Left lung (tissue), 10 donors: ENCODE data around the gene FXYD1. TPM values are rescaled to one million over a fixed set of nuclear protein-coding genes. Genes with fewer than 3 reads are reported as not detected.

Experiments used
- ATAC-seq: fragments of 200-7000 bp; cut with Tn5 transposase; one replicate; pipeline ENCODE4 v1.9.1; 2020; ENCODE audit warnings: moderate library complexity
- DNase-seq, 4 donors: peaks; one replicate each; pipeline ENCODE4 v3.0.0-alpha.2; 2013 to 2020
- H3K27ac ChIP-seq, 2 donors: fragments of 200-600 bp; sonication (generic) in 1 of 2; one replicate each; pipeline versions ENCODE4 v1.5.0 to v1.8.0; 2020 to 2021
- H3K27me3 ChIP-seq, 2 donors: fragments of 200-600 bp; sonication (generic) in 1 of 2; one replicate each; pipeline versions ENCODE4 v1.5.0 to v1.8.0; 2020 to 2021
- H3K36me3 ChIP-seq, 2 donors: fragments of 200-600 bp; sonication (generic) in 1 of 2; one replicate each; pipeline versions ENCODE4 v1.5.0 to v1.8.0; 2020 to 2021
- H3K4me1 ChIP-seq, 2 donors: fragments of 200-600 bp; one replicate each; pipeline ENCODE4 v1.8.0; 2021
- H3K4me3 ChIP-seq, 2 donors: fragments of 200-600 bp; sonication (generic) in 1 of 2; one replicate each; pipeline versions ENCODE4 v1.5.0 to v1.8.0; 2020 to 2021; ENCODE audit warnings: mild to moderate bottlenecking in 1 of 2
- H3K9me3 ChIP-seq, 2 donors: fragments of 200-600 bp; sonication (generic) in 1 of 2; one replicate each; pipeline versions ENCODE4 v1.5.0 to v1.8.0; 2020 to 2021
- CTCF ChIP-seq, 2 donors: fragments of 200-600 bp; sonication (generic) in 1 of 2; IDR thresholded peaks; one replicate each; pipeline versions ENCODE4 v1.5.0 to v1.8.0; 2021; ENCODE audit warnings: antibody characterized with exemption in 2 of 2
- intact Hi-C, 2 donors: fragments of 100-400 bp; cut with DNase I; formaldehyde crosslinking; loops; one replicate each; pipeline versions ENCODE4 v1.11.2 to v1.14.2; 2022
- polyA plus RNA-seq, 6 donors: library from polyadenylated mRNA; unstranded; fragments of 120-200 nt; gene quantifications; one replicate each; pipeline ENCODE4 v1.2.1, GENCODE V29; 2013; ENCODE audit not compliant: insufficient read length in 6 of 6
- total RNA-seq, 2 donors: library from RNA; stranded (reverse); fragmentation: NEBNext Ultra II Directional; extraction: Animal tissue kit (Norgen Biotek cat#: 25700); gene quantifications; one replicate each; pipeline ENCODE4 v1.2.1, GENCODE V29; 2021
- donor health status: DM: no; HTN: yes; CAD: no.
- donor health status: DM: no; HTN: no; CAD: no.

Gene FXYD1
- total and polyA plus RNA-seq, 8 donors, result 20.1 to 67.0 (median 53.1) TPM

DNA sequence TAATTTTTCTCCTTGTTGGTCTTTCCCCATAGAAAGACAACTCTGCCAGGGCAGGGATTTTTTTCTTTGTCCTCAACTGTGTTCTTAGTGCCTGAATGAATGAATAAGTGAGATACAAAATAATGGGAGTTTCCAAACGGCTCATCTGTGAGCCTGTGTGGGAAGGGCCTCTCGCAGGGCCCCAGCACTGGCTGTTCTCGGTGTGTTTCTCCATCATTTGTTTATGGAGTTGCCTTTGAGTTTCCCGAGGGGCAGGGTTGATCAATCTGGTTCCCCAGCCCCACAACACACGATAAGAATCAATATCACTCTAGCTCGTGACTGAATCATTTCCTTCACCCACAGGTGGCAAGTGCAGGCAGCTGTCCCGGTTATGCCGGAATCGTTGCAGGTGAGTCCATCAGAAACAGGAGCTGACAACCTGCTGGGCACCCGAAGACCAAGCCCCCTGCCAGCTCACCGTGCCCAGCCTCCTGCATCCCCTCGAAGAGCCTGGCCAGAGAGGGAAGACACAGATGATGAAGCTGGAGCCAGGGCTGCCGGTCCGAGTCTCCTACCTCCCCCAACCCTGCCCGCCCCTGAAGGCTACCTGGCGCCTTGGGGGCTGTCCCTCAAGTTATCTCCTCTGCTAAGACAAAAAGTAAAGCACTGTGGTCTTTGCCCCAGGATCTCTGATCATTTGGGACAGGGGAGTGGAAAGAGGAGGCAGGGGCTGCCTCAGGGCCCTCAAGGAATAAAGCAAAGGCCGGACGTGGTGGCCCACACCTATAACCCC, 30.8 kb downstream of the FXYD1 start:
- no peak overlapping the region for H3K27ac ChIP-seq
- ATAC-seq (no peak), DNase-seq (no peak)
- H3K4me1 ChIP-seq, result peaks cover 0 to 24% of the 10 kb centered on the region in 2 donors
- intact Hi-C loops, result no loop called here
- H3K9me3 ChIP-seq, result peaks cover 0 to 24% of the 10 kb centered on the region in 2 donors
- no peak for TF ChIP-seq CTCF (IDR thresholded peaks at IDR 0.05)
- no peaks in the 10 kb centered on the region for H3K27me3 ChIP-seq
- peaks cover 0 to 63% of the 10 kb centered on the region in 2 donors for H3K36me3 ChIP-seq
- no peak overlapping the region for H3K4me3 ChIP-seq

DNA sequence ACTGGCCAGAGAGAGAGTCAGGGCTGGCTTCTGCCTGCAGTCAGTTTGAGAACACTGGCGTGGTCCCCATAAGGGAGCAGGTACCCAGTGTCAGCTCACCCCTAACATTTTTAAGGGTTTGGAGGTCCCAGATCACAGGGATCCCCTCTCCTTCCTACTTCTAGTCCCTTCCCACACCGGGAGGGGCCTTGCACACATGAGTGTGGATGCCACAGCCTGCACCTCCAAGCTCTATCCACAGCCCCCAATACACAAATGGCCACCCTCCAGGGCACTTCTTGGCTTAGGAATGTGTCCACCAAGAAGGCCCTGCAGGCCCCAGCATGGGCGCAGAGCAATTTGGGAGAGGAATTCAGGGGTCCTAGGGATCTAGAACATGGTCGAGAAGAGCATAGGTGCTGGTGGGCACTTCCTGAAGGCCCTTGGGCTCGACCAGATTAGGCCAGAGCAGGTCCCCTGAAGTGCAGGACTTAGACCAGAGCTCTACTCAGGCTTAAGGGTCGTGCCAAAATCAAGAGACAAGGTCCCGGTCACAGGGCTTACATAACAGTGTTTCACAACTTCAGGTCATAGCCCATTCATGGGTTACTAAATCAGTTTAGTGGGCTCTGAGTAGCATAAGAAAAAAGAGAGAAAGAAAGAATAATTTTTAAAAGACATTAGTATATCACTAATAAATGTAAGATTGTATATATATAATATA, 31.9 kb downstream of the FXYD1 start:
- no peak for TF ChIP-seq CTCF (IDR thresholded peaks at IDR 0.05)
- DNase-seq, result no peak
- Histone ChIP-seq H3K27me3 (no peaks in the 10 kb centered on the region), H3K36me3 (peaks cover 0 to 52% of the 10 kb centered on the region in 2 donors), H3K4me1 (peaks cover 0 to 24% of the 10 kb centered on the region in 2 donors), H3K9me3 (peaks cover 0 to 14% of the 10 kb centered on the region in 2 donors), H3K27ac (peak overlapping the region in 1 of 2 donors; percentile 4), H3K4me3 (no peak overlapping the region)
- intact Hi-C loops, result no loop called here
- peak; percentile 7 for ATAC-seq

DNA sequence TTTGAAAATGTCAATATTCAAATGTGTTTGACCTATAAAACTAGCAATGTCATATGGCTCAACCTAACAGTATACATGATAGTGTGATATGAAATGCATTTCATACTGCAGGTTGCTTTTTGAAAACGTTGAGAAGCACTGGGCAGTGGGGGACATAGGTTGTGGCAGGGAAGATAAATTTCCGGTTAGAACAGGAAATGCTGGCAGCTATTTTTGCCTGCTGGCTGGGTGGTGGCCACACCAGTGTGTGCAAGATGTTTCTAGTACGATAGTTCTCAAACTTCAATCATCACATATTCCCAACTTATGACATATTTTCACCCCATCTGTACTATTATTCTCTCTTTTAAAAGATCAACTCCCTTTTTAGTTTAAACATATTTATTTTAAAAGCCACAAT, 33.1 kb downstream of the FXYD1 start:
- Histone ChIP-seq H3K27ac (no peak overlapping the region), H3K27me3 (no peaks in the 10 kb centered on the region), H3K4me1 (peaks cover 4 to 23% of the 10 kb centered on the region in 2 donors), H3K4me3 (no peak overlapping the region), H3K36me3 (peaks cover 0 to 40% of the 10 kb centered on the region in 2 donors), H3K9me3 (peaks cover 0 to 2% of the 10 kb centered on the region in 2 donors)
- intact Hi-C loops, result no loop called here
- DNase-seq (no peak), ATAC-seq (no peak)
- no peak for TF ChIP-seq CTCF (IDR thresholded peaks at IDR 0.05)

GRCh38 chr19:35174226-35174625, 35.6 kb downstream of the FXYD1 start:
- peaks cover 0 to 15% of the 10 kb centered on the region in 2 donors for H3K36me3 ChIP-seq
- intact Hi-C loops, result no loop called here
- DNase-seq (no peak), ATAC-seq (no peak)
- peaks cover 4 to 17% of the 10 kb centered on the region in 2 donors for H3K4me1 ChIP-seq
- TF ChIP-seq CTCF (IDR thresholded peaks at IDR 0.05), result no peak
- H3K9me3 ChIP-seq, result no peaks in the 10 kb centered on the region
- H3K27me3 ChIP-seq, result no peaks in the 10 kb centered on the region
- H3K27ac ChIP-seq, result no peak overlapping the region
- no peak overlapping the region for H3K4me3 ChIP-seq

DNA sequence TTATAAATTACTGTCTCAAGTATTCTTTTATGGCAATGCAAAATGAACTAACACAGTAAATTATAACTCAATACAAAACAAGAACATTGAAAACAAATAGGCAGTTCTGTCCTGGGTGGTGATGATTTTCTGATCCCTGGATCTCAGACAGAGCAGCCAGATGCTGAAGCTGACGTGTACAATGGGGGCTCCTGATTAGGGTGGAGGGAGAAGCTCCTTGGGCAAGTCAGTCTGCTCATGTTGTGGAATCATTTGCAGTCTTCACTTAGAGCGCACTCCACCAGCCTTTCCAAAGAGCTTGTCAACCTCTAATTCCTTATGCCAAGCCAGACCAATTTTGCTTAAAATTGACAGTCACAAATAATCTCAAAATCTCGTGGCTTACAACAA, 37.6 kb downstream of the FXYD1 start:
- no peaks in the 10 kb centered on the region for H3K27me3 ChIP-seq
- H3K4me1 ChIP-seq, result peaks cover 4 to 7% of the 10 kb centered on the region in 2 donors
- no peak for TF ChIP-seq CTCF (IDR thresholded peaks at IDR 0.05)
- DNase-seq (no peak), ATAC-seq (no peak)
- intact Hi-C loops, result no loop called here
- H3K4me3 ChIP-seq, result no peak overlapping the region
- H3K27ac ChIP-seq, result no peak overlapping the region
- H3K9me3 ChIP-seq, result no peaks in the 10 kb centered on the region
- no peaks in the 10 kb centered on the region for H3K36me3 ChIP-seq
